Activated CD4-positive, alpha-beta T cell treated with anti-CD3 and anti-CD28 coated beads, Interleukin-2, amount 10 ng/mL, durations not matched to agents 7 days and 5 days (primary cell): ENCODE data around the gene ANKHD1. TPM values are rescaled to one million over a fixed set of nuclear protein-coding genes. Genes with fewer than 3 reads are reported as not detected.
"Not testable (repeated sequence)": the region's sequence is repeated elsewhere in the genome, so short reads cannot be mapped to it uniquely, and the experiment has no call there.

Experiments
- CTCF ChIA-PET: fragments of 350-600 bp; sonication (Branson Sonifier 250); formaldehyde crosslinking; loops from one replicate; lab custom pipeline; 2021; ENCODE audit warnings: antibody characterized with exemption; lab: Charles Lee
- POLR2A ChIA-PET: fragments of 350-600 bp; sonication (Branson Sonifier 250); formaldehyde crosslinking; loops from one replicate; lab custom pipeline; 2021; ENCODE audit warnings: antibody characterized with exemption; lab: Charles Lee
- DNase-seq: peaks from one replicate; pipeline ENCODE4 v3.0.0-alpha.2; 2020
- H3K27ac Mint-ChIP-seq: one replicate; pipeline ENCODE4 v1.8.0; 2021; ENCODE audit warnings: mild to moderate bottlenecking, moderate library complexity, mixed read lengths
- H3K27me3 Mint-ChIP-seq: one replicate; pipeline ENCODE4 v1.8.0; 2021; ENCODE audit warnings: mixed read lengths
- H3K36me3 Mint-ChIP-seq: one replicate; pipeline ENCODE4 v1.8.0; 2021; ENCODE audit warnings: low read depth, mixed read lengths
- H3K4me1 Mint-ChIP-seq: one replicate; pipeline ENCODE4 v1.8.0; 2021; ENCODE audit warnings: mixed read lengths
- H3K4me3 Mint-ChIP-seq: one replicate; pipeline ENCODE4 v1.8.0; 2021; ENCODE audit warnings: mild to moderate bottlenecking, moderate library complexity, mixed read lengths
- H3K9me3 Mint-ChIP-seq: one replicate; pipeline ENCODE4 v1.8.0; 2021; ENCODE audit warnings: mixed read lengths
- total RNA-seq, 2 experiments: library from RNA; stranded (reverse); gene quantifications; one replicate each; pipeline ENCODE4 v1.2.3, GENCODE V29; 2021

ANKHD1 gene
- total RNA-seq, 2 experiments from 2014 or later, result 118 TPM

GRCh38 chr5:140408750-140409241 is 7.2 kb downstream of the ANKHD1 start:
- peaks cover 10% of the 10 kb centered on the region for H3K36me3 Mint-ChIP-seq
- H3K9me3 Mint-ChIP-seq, result no peaks in the 10 kb centered on the region
- H3K27ac Mint-ChIP-seq, result no peak overlapping the region
- POLR2A ChIA-PET, result no interaction called here
- H3K27me3 Mint-ChIP-seq, result no peaks in the 10 kb centered on the region
- H3K4me1 Mint-ChIP-seq, result peaks cover 27% of the 10 kb centered on the region
- CTCF ChIA-PET, result no interaction called here
- H3K4me3 Mint-ChIP-seq, result no peak overlapping the region
- no peak for DNase-seq

GRCh38 chr5:140413230-140413629 is 11.6 kb downstream of the ANKHD1 start:
- H3K4me1 Mint-ChIP-seq, result peaks cover 14% of the 10 kb centered on the region
- H3K27me3 Mint-ChIP-seq, result no peaks in the 10 kb centered on the region
- CTCF ChIA-PET, result no interaction called here
- POLR2A ChIA-PET, result no interaction called here
- H3K36me3 Mint-ChIP-seq, result peaks cover 7% of the 10 kb centered on the region
- H3K9me3 Mint-ChIP-seq, result no peaks in the 10 kb centered on the region
- no peak overlapping the region for H3K27ac Mint-ChIP-seq
- DNase-seq, result no peak
- H3K4me3 Mint-ChIP-seq, result no peak overlapping the region

GRCh38 chr5:140417235-140417634 is 15.6 kb downstream of the ANKHD1 start:
- H3K36me3 Mint-ChIP-seq, result peaks cover 17% of the 10 kb centered on the region

GRCh38 chr5:140418862-140419520 is 17.4 kb downstream of the ANKHD1 start:
- Mint-ChIP-seq H3K4me3 (no peak overlapping the region), H3K27me3 (no peaks in the 10 kb centered on the region), H3K27ac (no peak overlapping the region), H3K36me3 (peaks cover 17% of the 10 kb centered on the region), H3K9me3 (no peaks in the 10 kb centered on the region), H3K4me1 (peaks cover 34% of the 10 kb centered on the region)
- POLR2A ChIA-PET, result no interaction called here
- no peak for DNase-seq
- CTCF ChIA-PET, result interaction anchor here (0.6 kb wide), 1 partner anchor 11 kb away, joined by 3 read pairs; no protein-coding TSS in a partner anchor

More at GRCh38 chr5:140417235-140417634, 15.6 kb downstream of the ANKHD1 start:
- no peak overlapping the region for H3K4me3 Mint-ChIP-seq
- H3K27me3 Mint-ChIP-seq, result no peaks in the 10 kb centered on the region
- DNase-seq, result no peak
- POLR2A ChIA-PET, result no interaction called here
- H3K4me1 Mint-ChIP-seq, result peaks cover 32% of the 10 kb centered on the region
- H3K9me3 Mint-ChIP-seq, result no peaks in the 10 kb centered on the region
- CTCF ChIA-PET, result interaction anchor here (0.6 kb wide), 1 partner anchor 30 kb away, joined by 3 read pairs; no protein-coding TSS in a partner anchor
- H3K27ac Mint-ChIP-seq, result no peak overlapping the region

DNA sequence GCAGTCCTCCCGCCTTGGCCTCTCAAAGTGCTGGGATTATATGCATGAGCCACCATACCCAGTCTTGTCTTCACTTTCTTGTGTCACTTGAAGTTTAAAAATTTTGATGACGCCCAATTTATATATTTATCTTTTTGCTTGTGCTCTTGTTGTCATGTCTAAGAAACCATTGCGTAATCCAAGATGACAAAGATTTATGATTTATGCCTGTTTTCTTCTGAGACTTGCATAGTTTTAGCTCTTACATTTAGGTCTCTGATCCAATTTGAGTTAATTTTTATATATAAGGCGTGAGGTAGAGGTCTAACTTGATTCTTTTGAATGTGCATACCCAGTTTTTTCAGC is 18.6 kb downstream of the ANKHD1 start:
- Mint-ChIP-seq H3K27me3 (no peaks in the 10 kb centered on the region), H3K36me3 (peaks cover 14% of the 10 kb centered on the region), H3K4me3 (no peak overlapping the region), H3K27ac (no peak overlapping the region), H3K9me3 (no peaks in the 10 kb centered on the region), H3K4me1 (peaks cover 34% of the 10 kb centered on the region)
- POLR2A ChIA-PET, result no interaction called here
- CTCF ChIA-PET, result no interaction called here
- DNase-seq, result no peak

DNA sequence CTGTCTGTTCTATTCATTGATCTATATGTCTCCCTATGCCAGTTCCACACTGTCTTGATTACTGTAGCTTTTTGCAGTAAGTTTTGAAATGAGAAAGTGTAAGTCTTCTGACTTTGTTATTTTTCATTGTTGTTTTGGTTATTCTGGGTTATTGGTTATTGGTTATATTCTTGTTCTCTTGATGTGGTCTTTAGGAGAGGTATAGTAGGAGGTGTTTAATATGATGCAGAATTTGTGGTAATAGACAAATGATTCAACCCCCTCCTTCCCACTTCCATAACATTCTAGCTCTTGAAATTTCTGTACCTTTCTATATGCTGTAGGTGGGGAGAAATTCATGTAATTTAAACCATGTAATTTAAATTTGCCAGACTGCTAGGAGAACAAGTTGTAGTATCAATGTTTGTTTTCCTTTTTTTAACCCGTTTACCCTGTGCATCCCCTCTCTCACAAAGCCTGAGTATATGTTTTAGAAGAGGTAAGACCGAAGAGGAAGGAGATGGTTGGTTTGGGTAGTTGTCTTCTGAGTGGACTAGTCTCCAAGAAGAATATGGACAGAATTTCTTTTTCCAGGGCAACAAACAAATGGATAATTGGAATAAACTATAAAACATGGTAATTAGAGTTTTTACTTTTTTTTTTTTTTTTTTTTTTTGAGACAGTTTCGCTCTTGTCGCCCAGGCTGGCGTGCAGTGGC is 19.2 kb downstream of the ANKHD1 start:
- DNase-seq, result no peak
- Mint-ChIP-seq H3K27me3 (no peaks in the 10 kb centered on the region), H3K4me1 (peaks cover 34% of the 10 kb centered on the region), H3K4me3 (no peak overlapping the region), H3K9me3 (no peaks in the 10 kb centered on the region), H3K27ac (no peak overlapping the region), H3K36me3 (peaks cover 17% of the 10 kb centered on the region)
- ChIA-PET CTCF (interaction anchor here (0.6 kb wide), 1 partner anchor 16 kb away, joined by 4 read pairs; no protein-coding TSS in a partner anchor), POLR2A (no interaction called here)

DNA sequence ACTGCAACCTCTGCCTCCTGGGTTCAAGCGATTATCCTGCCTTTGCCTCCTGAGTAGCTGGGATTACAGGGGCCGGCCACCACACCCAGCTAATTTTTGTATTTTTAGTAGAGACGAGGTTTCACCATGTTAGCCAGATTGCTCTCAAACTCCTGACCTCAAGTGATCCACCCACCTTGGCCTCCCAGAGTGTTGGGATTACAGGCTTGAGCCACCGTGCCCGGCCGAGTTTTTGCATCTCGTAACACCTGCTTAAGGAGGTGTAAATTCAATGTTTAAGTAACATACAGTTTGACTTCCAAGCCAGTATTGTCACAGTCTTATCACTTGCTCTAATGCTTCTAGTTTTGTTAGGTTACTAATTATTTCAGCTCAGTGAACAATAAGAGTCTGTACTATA is 19.7 kb downstream of the ANKHD1 start:
- H3K27ac Mint-ChIP-seq, DNase-seq, H3K9me3 Mint-ChIP-seq, H3K27me3 Mint-ChIP-seq, POLR2A ChIA-PET, H3K4me3 Mint-ChIP-seq: not testable (repeated sequence)
- peaks cover 14% of the 10 kb centered on the region for H3K36me3 Mint-ChIP-seq
- CTCF ChIA-PET, result interaction anchor here (0.6 kb wide), 1 partner anchor 15 kb away, joined by 4 read pairs; no protein-coding TSS in a partner anchor
- peaks cover 30% of the 10 kb centered on the region for H3K4me1 Mint-ChIP-seq

GRCh38 chr5:140423609-140424008 is 22.0 kb downstream of the ANKHD1 start:
- peaks cover 15% of the 10 kb centered on the region for H3K36me3 Mint-ChIP-seq
- ChIA-PET POLR2A (no interaction called here), CTCF (interaction anchor here (1.1 to 1.4 kb wide), 2 partner anchors 16 to 21 kb away, joined by 3 read pairs; no protein-coding TSS in a partner anchor)
- H3K9me3 Mint-ChIP-seq, result no peaks in the 10 kb centered on the region
- peaks cover 27% of the 10 kb centered on the region for H3K4me1 Mint-ChIP-seq
- no peaks in the 10 kb centered on the region for H3K27me3 Mint-ChIP-seq
- DNase-seq, result no peak
- H3K4me3 Mint-ChIP-seq, result no peak overlapping the region
- H3K27ac Mint-ChIP-seq, result no peak overlapping the region

DNA sequence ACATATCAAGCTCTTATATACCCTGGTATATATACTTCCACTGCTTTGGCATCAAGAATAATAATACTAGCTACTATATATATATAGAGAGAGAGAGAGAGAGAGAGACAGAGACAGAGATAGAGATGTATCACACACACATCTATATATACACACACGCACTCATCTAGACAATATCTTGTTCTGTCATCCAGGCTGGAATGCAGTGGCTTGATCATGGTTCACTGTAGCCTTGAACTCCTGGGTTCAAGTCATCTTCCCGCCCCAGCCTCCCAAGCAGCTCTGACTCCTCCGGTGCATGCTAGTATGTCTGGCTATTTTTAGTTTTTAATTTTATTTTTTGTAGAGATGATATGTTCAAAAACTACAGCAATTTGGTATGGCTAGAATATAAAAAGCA is 22.5 kb downstream of the ANKHD1 start:
- ChIA-PET CTCF (interaction anchor here (1.1 to 1.4 kb wide), 2 partner anchors 15 to 22 kb away, joined by 3 read pairs; no protein-coding TSS in a partner anchor), POLR2A (interaction anchor here (0.6 kb wide), 1 partner anchor 200 kb away, joined by 4 read pairs; no protein-coding TSS in a partner anchor)
- H3K36me3 Mint-ChIP-seq, result peaks cover 13% of the 10 kb centered on the region
- no peaks in the 10 kb centered on the region for H3K27me3 Mint-ChIP-seq
- H3K4me3 Mint-ChIP-seq, result no peak overlapping the region
- no peak for DNase-seq
- no peaks in the 10 kb centered on the region for H3K9me3 Mint-ChIP-seq
- peaks cover 24% of the 10 kb centered on the region for H3K4me1 Mint-ChIP-seq
- no peak overlapping the region for H3K27ac Mint-ChIP-seq

DNA sequence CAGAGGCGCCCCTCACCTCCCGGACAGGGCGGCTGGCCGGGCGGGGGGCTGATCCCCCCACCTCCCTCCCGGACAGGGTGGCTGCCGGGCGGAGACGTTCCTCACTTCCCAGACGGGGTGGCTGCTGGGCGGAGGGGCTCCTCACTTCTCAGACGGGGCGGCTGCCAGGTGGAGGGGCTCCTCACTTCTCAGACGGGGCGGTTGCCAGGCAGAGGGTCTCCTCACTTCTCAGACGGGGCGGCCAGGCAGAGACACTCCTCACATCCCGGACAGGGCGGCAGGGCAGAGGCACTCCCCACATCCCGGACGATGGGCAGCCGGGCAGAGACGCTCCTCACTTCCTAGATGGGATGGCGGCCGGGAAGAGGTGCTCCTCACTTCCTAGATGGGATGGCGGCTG is 26.1 kb downstream of the ANKHD1 start:
- POLR2A ChIA-PET, CTCF ChIA-PET, DNase-seq, H3K27ac Mint-ChIP-seq, H3K27me3 Mint-ChIP-seq, H3K9me3 Mint-ChIP-seq, H3K4me1 Mint-ChIP-seq, H3K4me3 Mint-ChIP-seq: not testable (repeated sequence)
- peaks cover 11% of the 10 kb centered on the region for H3K36me3 Mint-ChIP-seq

GRCh38 chr5:140429724-140430123 is 28.1 kb downstream of the ANKHD1 start:
- Mint-ChIP-seq H3K36me3 (peaks cover 11% of the 10 kb centered on the region), H3K9me3 (no peaks in the 10 kb centered on the region), H3K27me3 (no peaks in the 10 kb centered on the region), H3K4me3 (no peak overlapping the region), H3K27ac (no peak overlapping the region), H3K4me1 (peaks cover 8% of the 10 kb centered on the region)
- POLR2A ChIA-PET, result no interaction called here
- CTCF ChIA-PET, result interaction anchor here (0.6 to 1.4 kb wide), 2 partner anchors 10 to 20 kb away, joined by 3 to 4 read pairs; no protein-coding TSS in a partner anchor
- DNase-seq, result no peak

- CTCF ChIA-PET, result no interaction called here
- H3K27ac Mint-ChIP-seq, result no peak overlapping the region
- H3K4me1 Mint-ChIP-seq, result peaks cover 10% of the 10 kb centered on the region
- peaks cover 9% of the 10 kb centered on the region for H3K36me3 Mint-ChIP-seq
- POLR2A ChIA-PET, result no interaction called here
- H3K9me3 Mint-ChIP-seq, result no peaks in the 10 kb centered on the region
- DNase-seq, result no peak
- no peaks in the 10 kb centered on the region for H3K27me3 Mint-ChIP-seq
- no peak overlapping the region for H3K4me3 Mint-ChIP-seq
Measured at GRCh38 chr5:140432212-140432611, 30.6 kb downstream of the ANKHD1 start.

GRCh38 chr5:140432916-140433315 is 31.3 kb downstream of the ANKHD1 start:
- H3K9me3 Mint-ChIP-seq, result no peaks in the 10 kb centered on the region
- peaks cover 10% of the 10 kb centered on the region for H3K4me1 Mint-ChIP-seq
- no peak overlapping the region for H3K27ac Mint-ChIP-seq
- ChIA-PET CTCF (no interaction called here), POLR2A (interaction anchor here (0.7 kb wide), 1 partner anchor 74 kb away, joined by 3 read pairs; no protein-coding TSS in a partner anchor)
- no peaks in the 10 kb centered on the region for H3K27me3 Mint-ChIP-seq
- H3K4me3 Mint-ChIP-seq, result no peak overlapping the region
- peaks cover 10% of the 10 kb centered on the region for H3K36me3 Mint-ChIP-seq
- DNase-seq, result no peak
